ENCODE data around the gene KLHL24. TPM values are rescaled to one million over a fixed set of nuclear protein-coding genes. Genes with fewer than 3 reads are reported as not detected.

KLHL24 gene, protein sequence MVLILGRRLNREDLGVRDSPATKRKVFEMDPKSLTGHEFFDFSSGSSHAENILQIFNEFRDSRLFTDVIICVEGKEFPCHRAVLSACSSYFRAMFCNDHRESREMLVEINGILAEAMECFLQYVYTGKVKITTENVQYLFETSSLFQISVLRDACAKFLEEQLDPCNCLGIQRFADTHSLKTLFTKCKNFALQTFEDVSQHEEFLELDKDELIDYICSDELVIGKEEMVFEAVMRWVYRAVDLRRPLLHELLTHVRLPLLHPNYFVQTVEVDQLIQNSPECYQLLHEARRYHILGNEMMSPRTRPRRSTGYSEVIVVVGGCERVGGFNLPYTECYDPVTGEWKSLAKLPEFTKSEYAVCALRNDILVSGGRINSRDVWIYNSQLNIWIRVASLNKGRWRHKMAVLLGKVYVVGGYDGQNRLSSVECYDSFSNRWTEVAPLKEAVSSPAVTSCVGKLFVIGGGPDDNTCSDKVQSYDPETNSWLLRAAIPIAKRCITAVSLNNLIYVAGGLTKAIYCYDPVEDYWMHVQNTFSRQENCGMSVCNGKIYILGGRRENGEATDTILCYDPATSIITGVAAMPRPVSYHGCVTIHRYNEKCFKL
- total RNA-seq (2021), result 59.1 and 73.0 TPM in 2 replicates
- Bru-seq, nascent RNA, result percentile 77 among the genes with signal in this experiment
- BruChase-seq, experiment 1, labeled RNA remaining after a 2-hour chase, result percentile 90 among the genes with signal in this experiment
- percentile 77 among the genes with signal in this experiment for BruChase-seq, experiment 2, labeled RNA remaining after a 6-hour chase
- long read RNA-seq, full-length matches to known transcripts, result 12 of 35 reads
- long read RNA-seq, partial matches to known transcripts, result 4 of 35 reads
- long read RNA-seq, other reads (novel, unspliced or antisense), result 19 of 35 reads

DNA sequence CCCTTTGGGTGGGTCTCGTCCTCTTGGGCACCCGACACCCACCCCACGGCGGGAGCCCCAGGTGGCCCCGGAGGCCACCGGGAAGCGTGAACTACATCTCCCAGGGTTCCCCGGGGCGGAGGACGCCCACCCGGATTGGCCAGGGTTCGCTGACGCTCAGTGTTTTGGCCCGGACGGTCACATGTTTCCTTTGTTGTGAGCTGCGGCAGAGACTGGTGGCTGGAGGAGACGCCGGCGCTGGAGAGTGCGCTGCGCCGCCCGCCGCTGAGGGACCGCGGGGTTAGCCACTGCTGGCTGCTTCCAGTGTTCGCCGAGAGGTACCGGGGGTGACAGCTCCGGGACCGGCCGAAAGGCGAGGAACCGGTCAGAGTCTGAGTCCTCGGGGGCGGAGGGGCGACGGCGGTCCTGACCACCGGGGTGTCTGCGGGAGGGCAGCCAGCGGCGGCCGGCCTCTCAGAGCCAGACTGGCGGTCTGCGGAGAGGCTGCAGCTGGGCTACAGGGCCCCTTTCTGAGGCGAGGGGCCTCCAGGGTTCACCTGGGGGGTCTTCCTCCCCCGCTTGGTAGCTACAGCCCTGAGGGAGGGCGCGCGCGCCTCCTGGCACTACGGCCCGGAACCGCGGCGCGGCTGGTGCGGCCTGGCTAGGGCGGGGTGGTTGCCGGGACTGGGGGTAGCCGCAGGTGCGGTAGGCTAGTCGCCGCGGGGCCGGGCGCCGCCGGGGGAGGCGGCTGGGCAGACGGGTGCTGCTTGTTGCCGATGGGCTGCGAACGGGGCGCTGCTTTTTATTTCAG, at the start of gene KLHL24:
TSS of gene KLHL24 (plus strand) at position 193 of the 790 bp plus-strand sequence. CDS start 14,734 bp downstream, outside the sequence.
- intact Hi-C loops (cut with micrococcal nuclease; ENCODE audit: unreplicated experiment), result loop anchor here (1.0 to 5.0 kb wide), 5 partner anchors 63 to 166 kb away; no protein-coding TSS in a partner anchor
- H3K27ac ChIP-seq, result peak within 1 kb of the TSS; percentile 50
- TF ChIP-seq EZH2 (IDR thresholded peaks at IDR 0.05; ENCODE audit: low read depth) (no peak), CTCF (conservative IDR thresholded peaks at IDR 0.05) (peak; percentile 44; the same call in 1 of the 2 replicates)
- peaks cover 16% of the 10 kb centered on the region; the same call in 1 of the 2 replicates for H3F3A ChIP-seq (ENCODE audit: insufficient read depth, low read depth)
- H3K9me3 ChIP-seq (ENCODE audit: insufficient read depth, low read depth), result no peaks in the 10 kb centered on the region
- peak; percentile 91 to 96 for DNase-seq
- H3K4me1 ChIP-seq (replicated peaks; ENCODE audit: insufficient read depth), result peaks cover 9% of the 10 kb centered on the region
- H2AFZ ChIP-seq, result peak within 1 kb of the TSS; percentile 91
- ChIA-PET POLR2A (ENCODE audit: unreplicated experiment) (interaction anchor here (0.5 to 0.7 kb wide), 5 partner anchors 39 to 1823 kb away, joined by 3 to 9 read pairs (median 4); no protein-coding TSS in a partner anchor), CTCF (no interaction called here)
- no peaks in the 10 kb centered on the region for H3K36me3 ChIP-seq (ENCODE audit: low read depth)
- H3K79me2 ChIP-seq (ENCODE audit: low read depth), result peaks cover 29% of the 10 kb centered on the region
- no peaks in the 10 kb centered on the region for H4K20me1 ChIP-seq (ENCODE audit: insufficient read depth)
- no peaks in the 10 kb centered on the region for H3K27me3 ChIP-seq (ENCODE audit: insufficient read depth, low read depth)
- BruUV-seq (replicated peaks), result TSS peak; percentile 37
- no peaks in the 10 kb centered on the region for H3K9me2 ChIP-seq (ENCODE audit: insufficient read depth)
- peak within 1 kb of the TSS; percentile 95 for H3K4me2 ChIP-seq
- H3K4me3 ChIP-seq, result peak within 1 kb of the TSS; percentile 85

DNA sequence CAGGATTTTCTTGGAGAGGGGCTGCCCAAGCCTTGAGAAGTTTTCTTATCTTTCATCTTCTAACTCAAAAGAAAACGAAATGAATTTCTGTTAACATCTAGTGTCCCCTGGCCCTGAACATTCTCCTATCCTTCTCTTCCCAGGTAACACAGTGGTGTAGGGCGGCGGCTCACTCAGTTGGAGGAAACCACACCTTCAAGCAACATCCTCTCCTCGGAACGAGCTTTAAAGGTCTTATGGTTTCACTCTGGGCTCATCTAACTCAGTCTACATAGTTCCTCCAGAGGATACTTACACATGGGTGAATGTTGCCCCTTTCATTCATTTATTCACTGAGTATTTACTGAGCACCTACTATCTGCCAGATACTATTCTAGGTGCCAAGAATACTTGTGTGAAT, 48.9 kb upstream of the KLHL24 start:
- ChIA-PET POLR2A (ENCODE audit: unreplicated experiment) (no interaction called here), CTCF (no interaction called here)
- H3K4me1 ChIP-seq (replicated peaks; ENCODE audit: insufficient read depth), result no peaks in the 10 kb centered on the region
- intact Hi-C loops (cut with micrococcal nuclease; ENCODE audit: unreplicated experiment), result no loop called here
- DNase-seq, result no peak
- H3K4me2 ChIP-seq, result no peak overlapping the region
- no peaks in the 10 kb centered on the region for H3K9me3 ChIP-seq (ENCODE audit: insufficient read depth, low read depth)
- no peaks in the 10 kb centered on the region for H3F3A ChIP-seq (ENCODE audit: insufficient read depth, low read depth)
- H2AFZ ChIP-seq, result no peak overlapping the region
- H3K36me3 ChIP-seq (ENCODE audit: low read depth), result no peaks in the 10 kb centered on the region
- no peaks in the 10 kb centered on the region for H3K9me2 ChIP-seq (ENCODE audit: insufficient read depth)
- TF ChIP-seq EZH2 (IDR thresholded peaks at IDR 0.05; ENCODE audit: low read depth) (no peak), CTCF (conservative IDR thresholded peaks at IDR 0.05) (no peak)
- no TSS peak for BruUV-seq (replicated peaks)
- H3K27ac ChIP-seq, result no peak overlapping the region
- no peaks in the 10 kb centered on the region for H3K27me3 ChIP-seq (ENCODE audit: insufficient read depth, low read depth)
- no peak overlapping the region for H3K4me3 ChIP-seq
- H3K79me2 ChIP-seq (ENCODE audit: low read depth), result no peaks in the 10 kb centered on the region
- H4K20me1 ChIP-seq (ENCODE audit: insufficient read depth), result no peaks in the 10 kb centered on the region

GRCh38 chr3:183587336-183587735, 48.1 kb upstream of the KLHL24 start:
- Histone ChIP-seq H3K27me3 (ENCODE audit: insufficient read depth, low read depth) (no peaks in the 10 kb centered on the region), H3K4me2 (no peak overlapping the region), H3K4me3 (no peak overlapping the region), H4K20me1 (ENCODE audit: insufficient read depth) (no peaks in the 10 kb centered on the region), H3K4me1 (replicated peaks; ENCODE audit: insufficient read depth) (no peaks in the 10 kb centered on the region), H3K9me2 (ENCODE audit: insufficient read depth) (no peaks in the 10 kb centered on the region), H3K27ac (no peak overlapping the region), H3F3A (ENCODE audit: insufficient read depth, low read depth) (no peaks in the 10 kb centered on the region), H3K36me3 (ENCODE audit: low read depth) (no peaks in the 10 kb centered on the region), H3K9me3 (ENCODE audit: insufficient read depth, low read depth) (no peaks in the 10 kb centered on the region), H2AFZ (no peak overlapping the region), H3K79me2 (ENCODE audit: low read depth) (no peaks in the 10 kb centered on the region)
- no TSS peak for BruUV-seq (replicated peaks)
- TF ChIP-seq CTCF (conservative IDR thresholded peaks at IDR 0.05) (no peak), EZH2 (IDR thresholded peaks at IDR 0.05; ENCODE audit: low read depth) (no peak)
- intact Hi-C loops (cut with micrococcal nuclease; ENCODE audit: unreplicated experiment), result no loop called here
- ChIA-PET CTCF (interaction anchor here (0.6 kb wide), 1 partner anchor 585 kb away, joined by 3 read pairs; no protein-coding TSS in a partner anchor), POLR2A (ENCODE audit: unreplicated experiment) (interaction anchor here (0.7 kb wide), 1 partner anchor 170 kb away, joined by 3 read pairs; no protein-coding TSS in a partner anchor)
- no peak for DNase-seq
